OCI-LY7 (cell line): ENCODE results near the gene SLC29A2.

Source experiments
- CTCF ChIP-seq: fragments of 200-600 bp; sonication (generic); conservative IDR thresholded peaks from 2 replicates; pipeline ENCODE4 v1.5.1; 2014; ENCODE audit warnings: mild to moderate bottlenecking, antibody characterized with exemption, low read length, moderate library complexity, mixed read lengths
- EZH2phosphoT487 ChIP-seq: fragments of 200-600 bp; sonication (generic); IDR thresholded peaks from 2 replicates; pipeline ENCODE4 v1.6.1; 2018; ENCODE audit warnings: low read depth, borderline replicate concordance, mild to moderate bottlenecking, mixed run types, antibody characterized with exemption, low read length, moderate library complexity, mixed read lengths

GRCh38 chr11:66321606-66322005 lies 50.0 kb downstream of the SLC29A2 start:
- no peak for TF ChIP-seq CTCF
- TF ChIP-seq EZH2phosphoT487 = no peak
